ENCODE data around the gene HYPK. TPM values are rescaled to one million over a fixed set of nuclear protein-coding genes. Genes with fewer than 3 reads are reported as not detected.

HYPK gene, protein sequence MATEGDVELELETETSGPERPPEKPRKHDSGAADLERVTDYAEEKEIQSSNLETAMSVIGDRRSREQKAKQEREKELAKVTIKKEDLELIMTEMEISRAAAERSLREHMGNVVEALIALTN
- total RNA-seq: 8.8 and 11.0 TPM in 2 replicates

DNA sequence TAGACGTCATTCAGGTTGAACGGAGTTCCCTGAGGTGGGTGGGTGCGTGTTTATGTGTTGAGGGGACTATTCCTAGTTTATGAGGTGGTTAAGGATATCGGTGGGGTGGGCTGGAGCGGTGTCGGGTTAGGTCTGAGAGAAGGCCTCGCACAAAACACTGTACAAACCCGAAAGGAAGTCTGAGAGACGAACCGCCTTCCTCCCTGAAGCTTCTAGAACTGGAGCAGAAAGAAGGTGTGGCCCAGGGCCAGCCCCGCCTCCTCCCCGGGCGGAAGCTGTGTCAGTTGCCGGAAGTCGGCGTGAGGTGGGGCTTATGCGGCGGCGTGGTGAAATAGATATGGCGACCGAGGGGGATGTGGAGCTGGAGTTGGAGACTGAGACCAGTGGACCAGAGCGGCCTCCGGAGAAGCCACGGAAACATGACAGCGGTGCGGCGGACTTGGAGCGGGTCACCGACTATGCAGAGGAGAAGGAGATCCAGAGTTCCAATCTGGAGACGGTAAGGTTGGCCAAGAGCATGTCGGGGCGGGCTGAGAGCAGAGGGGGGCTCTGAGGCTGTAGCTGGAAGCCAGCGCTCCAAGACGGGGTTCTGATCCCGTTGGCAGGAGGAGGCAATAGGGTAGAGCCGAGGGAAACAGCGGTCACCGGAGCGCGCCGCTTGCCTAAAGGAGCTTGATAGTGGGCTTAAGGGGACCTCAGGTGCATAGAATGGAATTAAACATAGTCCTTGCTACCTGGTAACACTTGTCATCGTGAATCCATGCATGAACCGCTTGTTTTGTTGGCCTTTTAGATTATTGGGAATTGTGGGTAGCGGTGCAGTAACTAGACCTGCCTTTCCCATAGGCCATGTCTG is at the start of gene HYPK:
Gene HYPK, plus strand, starts transcription at position 314 of the 856 bp plus-strand sequence. Its CDS starts 24 bp downstream, at position 338.

DNA sequence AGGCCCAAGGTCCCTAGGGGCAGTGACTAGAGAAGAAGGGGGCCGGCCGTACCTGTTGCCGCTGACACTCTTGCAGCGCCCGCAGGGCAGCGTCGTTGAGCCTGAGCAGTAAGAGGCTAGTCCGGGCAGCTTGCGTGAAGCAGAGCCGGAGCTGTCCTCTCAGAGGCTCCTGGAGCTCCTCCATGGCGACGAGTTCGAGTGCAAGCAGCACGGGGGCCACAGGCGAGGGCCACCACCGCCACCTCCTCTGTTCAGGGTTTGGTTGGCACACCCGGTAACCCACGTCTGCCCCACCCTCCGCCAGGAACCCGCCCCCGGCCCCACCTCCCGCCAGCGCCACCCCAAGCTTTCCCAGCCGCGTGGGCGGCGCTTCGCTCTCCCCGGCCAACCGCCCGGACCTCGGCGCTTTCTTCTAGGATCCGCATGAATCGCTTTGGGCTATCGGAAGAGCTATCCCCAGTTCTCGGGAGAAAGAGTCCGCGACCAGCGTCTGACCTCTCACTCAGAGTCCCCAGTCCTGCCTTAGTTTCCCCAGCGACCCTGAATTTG is 23.6 kb upstream of the HYPK start, which contains the start of gene ELL3:
Gene ELL3, minus strand, starts transcription at position 249 of the 549 bp plus-strand sequence. Its CDS starts 65 bp downstream, at position 184.

DNA sequence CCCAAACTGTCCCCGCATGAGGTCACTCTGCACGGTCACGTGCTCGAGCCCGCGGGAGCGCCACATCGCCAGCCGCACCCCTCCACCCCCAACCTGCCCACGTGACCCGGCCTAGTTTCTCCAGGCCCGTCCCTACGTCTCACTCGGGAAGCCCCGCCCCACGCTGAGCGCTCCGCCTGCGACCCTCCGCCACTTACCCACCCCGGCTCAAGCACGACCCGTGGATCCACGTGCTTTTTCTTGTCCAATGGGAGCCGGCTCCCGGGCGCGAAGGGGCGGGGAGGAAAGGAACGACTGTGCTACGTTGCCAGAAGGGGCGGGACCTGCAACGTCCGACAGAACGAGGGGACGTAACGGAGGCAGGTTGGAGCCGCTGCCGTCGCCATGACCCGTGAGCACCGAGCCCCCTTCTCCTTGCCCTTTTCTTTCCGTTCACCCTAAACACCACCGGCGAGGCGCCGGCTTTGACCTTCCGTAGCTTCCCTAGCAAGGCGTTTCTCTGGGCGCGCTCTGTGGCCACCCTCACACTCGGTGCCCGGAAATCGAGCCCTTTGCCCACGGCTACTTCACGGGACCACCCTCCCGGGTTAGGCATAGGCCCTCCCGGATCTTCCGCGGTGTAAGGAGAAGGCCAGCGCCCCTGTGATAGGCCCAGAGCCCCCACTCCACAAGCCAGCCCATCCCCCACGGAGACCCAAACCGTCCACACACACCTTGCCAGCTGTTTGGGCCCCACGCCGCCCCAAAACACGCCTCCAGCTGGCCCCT is 8.2 kb upstream of the HYPK start, which contains the start of gene SERF2:
Gene SERF2, plus strand, starts transcription at position 328 of the 768 bp plus-strand sequence. Its CDS starts 57 bp downstream, at position 385.

DNA sequence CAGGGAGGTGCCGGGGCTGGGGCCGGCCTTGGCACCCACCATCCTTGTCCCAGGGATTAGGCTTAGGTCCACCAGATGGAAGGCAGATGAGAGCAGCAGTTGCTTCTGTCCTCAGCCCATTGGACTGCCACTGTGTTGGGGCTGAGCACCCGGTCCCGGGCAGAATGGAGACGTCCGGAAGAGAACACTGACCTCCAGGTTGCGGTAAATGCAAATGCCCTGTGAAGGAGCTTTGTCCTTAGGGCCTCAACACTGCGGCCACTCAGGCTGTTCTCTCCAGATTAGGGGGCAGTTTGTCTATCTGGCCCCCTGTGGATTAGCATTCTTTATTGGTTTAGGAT is 484 bp upstream of the HYPK start, which contains the start of gene SERINC4:
Gene SERINC4, minus strand, starts transcription at position 276 of the 341 bp plus-strand sequence. Its CDS starts 234 bp downstream, at position 42.

DNA sequence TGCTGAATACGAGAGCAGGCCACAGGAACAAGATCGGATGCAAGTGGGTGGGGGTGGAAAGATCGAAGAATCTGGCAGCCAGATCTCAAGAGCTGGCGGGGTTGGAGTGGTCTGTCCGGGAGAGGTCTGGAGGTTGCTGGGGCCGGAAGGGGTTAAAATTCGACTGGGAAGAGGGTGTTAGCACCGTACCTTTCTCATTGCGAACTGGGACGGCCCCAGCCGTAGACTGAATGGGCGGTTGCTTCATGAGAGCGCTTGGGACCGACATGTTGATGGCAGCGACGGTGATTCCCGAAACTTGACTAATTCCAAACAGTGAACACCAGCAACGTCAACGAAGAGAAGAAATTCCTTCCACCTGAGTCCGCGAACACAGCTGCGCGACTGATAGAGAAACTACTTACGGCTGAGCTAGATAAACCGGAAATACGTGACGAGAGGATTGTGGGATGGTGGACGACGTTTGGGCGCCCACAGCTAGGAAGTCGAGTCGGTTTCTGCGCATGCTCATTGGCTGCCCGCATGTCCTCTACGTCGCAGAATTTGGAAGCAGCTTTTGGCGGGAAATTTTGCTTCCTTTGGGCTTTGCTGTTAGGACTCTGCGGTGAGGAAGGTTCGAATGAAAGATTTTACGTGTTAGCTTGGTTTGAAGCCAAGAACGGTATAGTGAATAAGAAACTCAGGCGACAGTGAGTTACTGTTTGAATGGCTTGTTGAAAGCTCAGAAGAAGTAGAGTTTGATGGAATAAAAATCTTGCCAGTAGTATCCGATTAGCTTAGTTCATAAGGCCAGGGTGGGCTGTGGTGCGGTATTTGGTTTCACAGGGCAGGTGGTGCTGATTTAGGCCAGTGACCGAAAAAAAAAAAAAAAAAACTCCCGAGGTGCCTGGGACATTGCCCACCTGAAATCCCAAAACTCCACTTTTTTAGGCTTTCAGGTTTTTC is 24.2 kb downstream of the HYPK start, which contains the start of gene MFAP1:
Gene MFAP1, minus strand, starts transcription at position 389 of the 945 bp plus-strand sequence. Its CDS starts 121 bp downstream, at position 268.

DNA sequence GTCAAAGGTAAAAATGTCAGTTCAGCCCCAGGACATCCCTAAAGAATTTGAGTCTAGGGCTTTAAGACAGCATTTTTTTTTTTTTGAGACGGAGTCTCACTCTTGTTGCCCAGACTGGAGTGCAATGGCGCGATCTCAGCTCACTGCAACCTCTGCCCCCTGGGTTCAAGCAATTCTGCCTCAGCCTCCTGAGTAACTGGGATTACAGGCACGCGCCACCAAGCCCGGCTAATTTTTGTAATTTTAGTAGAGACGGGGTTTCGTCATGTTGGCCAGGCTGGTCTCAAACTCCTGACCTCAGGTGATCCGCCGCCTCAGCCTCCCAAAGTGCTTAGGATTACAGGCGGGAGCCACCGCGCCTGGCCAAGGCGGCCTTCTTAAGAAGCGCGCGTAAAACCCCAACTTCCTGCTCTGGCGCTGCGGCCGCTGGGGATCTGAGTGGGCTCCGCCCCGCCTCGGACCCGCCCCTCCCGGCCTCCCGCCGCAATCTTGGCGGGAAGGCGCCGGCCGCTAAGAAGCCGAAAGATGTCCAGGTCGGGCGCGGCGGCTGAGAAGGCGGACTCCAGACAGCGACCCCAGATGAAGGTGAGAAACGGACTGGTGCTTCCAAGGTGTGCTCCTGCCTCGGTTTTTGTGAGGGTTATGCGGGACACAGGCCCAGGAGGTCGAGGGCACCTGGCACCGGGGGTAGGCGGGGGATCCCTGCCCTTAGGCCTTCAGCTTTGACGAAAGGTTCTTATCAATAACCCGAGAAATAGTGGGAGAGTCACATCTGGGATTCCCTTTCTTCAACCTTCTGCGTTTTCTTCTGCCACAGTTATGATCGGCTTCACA is 26.3 kb downstream of the HYPK start, which contains the start of gene WDR76:
Gene WDR76, plus strand, starts transcription at position 495 of the 834 bp plus-strand sequence. Its CDS starts 31 bp downstream, at position 526.

Small RNA genes within 50 kb of the gene (small RNA-seq; reads per million reads assigned to genes)
- not detected for gene MIR1282

Other genes with a start within 250 kb of the HYPK start
- gene PPIP5K1, start 210.4 kb upstream of the HYPK start, total RNA-seq: 27.3 and 32.3 TPM in 2 replicates
- gene CKMT1B, start 206.6 kb upstream of the HYPK start, total RNA-seq: not detected in 2 replicates
- gene STRC, start 181.8 kb upstream of the HYPK start, total RNA-seq: not detected in 2 replicates
- gene CATSPER2, start 151.8 kb upstream of the HYPK start, total RNA-seq: 2.1 and 2.4 TPM in 2 replicates
- not detected in 2 replicates for gene CKMT1A, start 106.7 kb upstream of the HYPK start, total RNA-seq
- gene PDIA3, start 54.2 kb upstream of the HYPK start, total RNA-seq: 313 and 329 TPM in 2 replicates
- 0.53 and 2.0 TPM in 2 replicates for gene ELL3, start 23.6 kb upstream of the HYPK start, total RNA-seq
- 238 and 257 TPM in 2 replicates for gene SERF2, start 8.3 kb upstream of the HYPK start, total RNA-seq
- gene SERINC4, start 379 bp upstream of the HYPK start, total RNA-seq: not detected in 2 replicates
- 28.4 and 32.7 TPM in 2 replicates for gene MFAP1, start 24.1 kb downstream of the HYPK start, total RNA-seq
- gene WDR76, start 26.4 kb downstream of the HYPK start, total RNA-seq: 26.7 and 42.7 TPM in 2 replicates

Data from thoracic aorta endothelial cell (primary cell).